ENCODE results near the gene MUC3A. TPM values are rescaled to one million over a fixed set of nuclear protein-coding genes. Genes with fewer than 3 reads are reported as not detected.
"Not testable (repeated sequence)": the region's sequence is repeated elsewhere in the genome, so short reads cannot be mapped to it uniquely, and the experiment has no call there.

The MUC3A gene
- total RNA-seq, 1 donor from 2014 or later, result not detected

DNA sequence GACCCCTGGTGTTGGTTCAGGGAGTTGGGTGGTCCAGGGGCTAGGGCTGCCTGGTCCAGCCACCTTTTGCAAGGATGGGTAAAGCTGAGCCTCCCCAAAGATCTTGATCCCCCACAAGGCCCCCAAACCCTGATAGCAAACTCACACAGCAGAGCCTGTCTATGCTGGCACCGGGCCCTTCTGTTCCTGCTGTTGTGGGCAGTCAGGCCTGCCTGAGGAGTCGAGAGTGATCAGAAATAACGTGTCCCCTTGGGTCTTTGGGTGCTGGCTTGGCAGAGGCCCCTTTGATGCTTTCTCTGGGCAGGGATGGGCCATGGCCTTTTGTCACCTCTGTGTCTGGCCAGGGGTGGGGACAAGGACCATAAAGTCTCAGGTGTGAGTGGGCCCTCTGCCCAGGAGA, 19.3 kb downstream of the MUC3A start:
- Mint-ChIP-seq H3K4me1 (ENCODE audit: low read depth) (peaks cover 8% of the 10 kb centered on the region), H3K36me3 (ENCODE audit: low read depth) (no peaks in the 10 kb centered on the region), H3K9me3 (no peaks in the 10 kb centered on the region)

DNA sequence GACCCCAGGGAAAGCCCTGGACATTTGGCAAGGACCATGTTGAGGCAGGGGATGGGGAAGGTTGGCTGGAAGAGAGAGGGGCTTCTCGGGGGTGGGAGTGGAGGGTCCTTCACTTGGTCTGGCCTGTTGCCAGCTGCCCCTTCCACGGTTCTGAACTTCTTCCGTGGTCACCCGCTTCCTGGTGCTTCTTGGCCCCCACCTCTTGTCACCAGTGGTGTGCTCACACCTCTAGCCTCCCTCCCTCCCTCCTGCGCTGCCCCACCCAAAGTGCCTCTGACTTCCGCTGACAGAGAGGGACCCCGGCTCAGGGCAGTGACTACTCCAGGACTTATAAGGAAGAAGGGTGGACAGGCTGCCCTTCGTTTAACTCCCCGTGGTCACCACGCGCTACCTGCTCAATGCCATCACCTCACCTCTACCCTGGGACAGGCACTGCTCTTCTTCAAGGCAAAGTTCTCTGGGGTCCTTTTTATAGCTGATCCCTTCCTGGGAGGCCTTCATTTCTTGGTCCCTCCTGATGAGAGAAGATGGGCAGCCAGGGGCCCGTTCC, 19.8 kb downstream of the MUC3A start, which contains the start of gene MUC12:
Gene MUC12, plus strand, starts transcription at position 500 of the 550 bp plus-strand sequence. CDS start 58 bp downstream, outside the sequence.
- Mint-ChIP-seq H3K4me1 (ENCODE audit: low read depth) (peaks cover 8% of the 10 kb centered on the region), H3K27ac (no peak within 1 kb of the TSS), H3K36me3 (ENCODE audit: low read depth) (no peaks in the 10 kb centered on the region), H3K27me3 (ENCODE audit: insufficient read depth) (peaks cover 46% of the 10 kb centered on the region), H3K9me3 (no peaks in the 10 kb centered on the region), H3K4me3 (no peak within 1 kb of the TSS)
- intact Hi-C loops (cut with micrococcal nuclease), result loop anchor here (5.0 to 10.0 kb wide), 3 partner anchors 72 to 206 kb away; partner anchors contain the start of gene ACHE
- DNase-seq (ENCODE audit: low spot score), result no peak

More for the DNA sequence above, 19.3 kb downstream of the MUC3A start:
- Mint-ChIP-seq H3K4me3 (no peak overlapping the region), H3K27me3 (ENCODE audit: insufficient read depth) (peaks cover 48% of the 10 kb centered on the region), H3K27ac (no peak overlapping the region)
- DNase-seq (ENCODE audit: low spot score), result no peak
- intact Hi-C loops (cut with micrococcal nuclease), result loop anchor here (5.0 to 10.0 kb wide), 3 partner anchors 71 to 206 kb away; partner anchors contain the start of gene ACHE

DNA sequence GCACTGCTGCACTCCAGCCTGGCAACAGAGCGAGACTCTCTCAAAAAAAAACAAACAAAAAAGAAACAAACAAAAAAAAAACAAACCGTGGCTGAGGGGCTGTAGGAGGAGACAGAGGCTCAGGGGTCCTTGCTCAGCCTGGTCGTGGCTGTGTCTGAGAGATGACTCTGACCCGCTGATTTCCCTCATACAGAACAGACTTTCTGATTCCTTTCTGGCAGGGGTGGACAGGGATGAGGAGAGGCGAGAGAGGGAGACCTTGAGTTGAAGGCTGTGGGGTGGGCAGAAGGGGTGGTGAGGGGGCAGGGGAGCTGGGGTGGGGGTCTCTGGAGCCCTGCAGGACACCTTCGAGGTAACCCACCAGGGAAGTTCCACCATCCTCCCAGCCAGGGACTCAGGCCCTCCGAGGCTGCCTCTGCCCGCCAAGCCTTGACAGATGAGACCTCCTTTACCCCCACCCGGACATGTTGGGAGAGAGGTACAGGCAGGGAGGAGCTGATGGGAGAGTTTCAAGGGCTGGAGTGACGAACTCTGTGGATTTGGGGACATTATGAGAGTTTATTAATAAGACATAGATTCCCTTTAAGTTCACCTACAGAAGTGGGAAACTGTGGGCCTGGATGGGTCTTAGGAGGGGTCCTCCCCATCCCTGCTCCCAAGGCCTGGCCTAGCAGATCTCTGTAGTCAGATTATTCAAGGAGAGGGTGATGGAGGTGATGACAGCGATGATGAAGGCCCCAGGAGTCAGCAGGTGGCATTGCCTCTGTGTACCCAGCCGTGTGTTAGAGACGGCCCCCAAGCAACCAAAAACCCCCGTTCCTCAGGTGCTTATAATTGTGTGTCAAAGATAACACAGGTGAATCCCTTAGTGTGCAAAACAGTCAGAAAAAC, 22.0 kb downstream of the MUC3A start:
- DNase-seq (ENCODE audit: low spot score), result no peak
- Mint-ChIP-seq H3K9me3 (no peaks in the 10 kb centered on the region), H3K36me3 (ENCODE audit: low read depth) (no peaks in the 10 kb centered on the region), H3K4me1 (ENCODE audit: low read depth) (no peaks in the 10 kb centered on the region), H3K27ac (no peak overlapping the region), H3K27me3 (ENCODE audit: insufficient read depth) (peaks cover 40% of the 10 kb centered on the region), H3K4me3 (no peak overlapping the region)
- intact Hi-C loops (cut with micrococcal nuclease), result no loop called here

DNA sequence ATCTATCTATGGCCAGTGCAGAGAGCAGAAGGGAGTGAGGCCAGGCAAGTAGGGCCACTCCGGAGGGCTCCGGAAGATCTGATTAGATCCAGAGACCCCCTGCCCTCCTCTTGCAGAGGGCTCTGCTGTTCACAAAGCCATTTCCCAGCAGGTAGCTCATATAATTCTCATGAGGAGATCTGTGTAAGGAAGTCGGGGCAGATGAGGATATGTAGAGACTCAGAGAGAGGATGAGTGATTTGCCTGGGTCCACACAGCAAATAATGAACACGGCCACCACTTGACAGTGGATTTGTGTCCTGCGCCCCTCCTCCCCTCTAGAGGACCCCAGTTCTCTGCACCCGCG, 22.6 kb downstream of the MUC3A start:
- Mint-ChIP-seq H3K36me3 (ENCODE audit: low read depth) (no peaks in the 10 kb centered on the region), H3K27ac (no peak overlapping the region), H3K4me3 (no peak overlapping the region), H3K9me3 (no peaks in the 10 kb centered on the region), H3K27me3 (ENCODE audit: insufficient read depth) (peaks cover 35% of the 10 kb centered on the region), H3K4me1 (ENCODE audit: low read depth) (no peaks in the 10 kb centered on the region)
- intact Hi-C loops (cut with micrococcal nuclease), result no loop called here
- no peak for DNase-seq (ENCODE audit: low spot score)

DNA sequence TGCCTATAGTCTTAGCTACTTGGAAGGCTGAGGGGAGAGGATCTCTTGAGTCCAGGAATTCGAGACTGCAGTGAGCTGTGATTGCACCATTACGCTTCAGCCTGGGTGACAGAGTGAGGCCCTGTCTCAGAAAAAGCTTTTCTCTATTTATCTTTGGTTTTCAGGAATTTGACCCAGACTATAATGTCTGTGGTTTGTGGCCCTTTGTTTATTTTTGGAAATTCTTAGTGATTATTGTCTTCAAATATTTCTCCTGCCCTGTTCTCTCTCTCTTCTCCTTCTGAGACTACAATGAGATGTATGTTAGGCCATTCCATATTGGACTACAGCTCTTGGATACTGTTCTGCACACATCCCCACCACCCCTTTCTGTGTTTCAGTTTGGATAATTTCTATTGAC, 24.7 kb downstream of the MUC3A start:
- intact Hi-C loops (cut with micrococcal nuclease), result no loop called here
- DNase-seq (ENCODE audit: low spot score), result no peak
- no peak overlapping the region for H3K27ac Mint-ChIP-seq
- no peaks in the 10 kb centered on the region for H3K9me3 Mint-ChIP-seq
- no peaks in the 10 kb centered on the region for H3K4me1 Mint-ChIP-seq (ENCODE audit: low read depth)
- peaks cover 18% of the 10 kb centered on the region for H3K27me3 Mint-ChIP-seq (ENCODE audit: insufficient read depth)
- H3K36me3 Mint-ChIP-seq (ENCODE audit: low read depth), result no peaks in the 10 kb centered on the region
- H3K4me3 Mint-ChIP-seq, result no peak overlapping the region

DNA sequence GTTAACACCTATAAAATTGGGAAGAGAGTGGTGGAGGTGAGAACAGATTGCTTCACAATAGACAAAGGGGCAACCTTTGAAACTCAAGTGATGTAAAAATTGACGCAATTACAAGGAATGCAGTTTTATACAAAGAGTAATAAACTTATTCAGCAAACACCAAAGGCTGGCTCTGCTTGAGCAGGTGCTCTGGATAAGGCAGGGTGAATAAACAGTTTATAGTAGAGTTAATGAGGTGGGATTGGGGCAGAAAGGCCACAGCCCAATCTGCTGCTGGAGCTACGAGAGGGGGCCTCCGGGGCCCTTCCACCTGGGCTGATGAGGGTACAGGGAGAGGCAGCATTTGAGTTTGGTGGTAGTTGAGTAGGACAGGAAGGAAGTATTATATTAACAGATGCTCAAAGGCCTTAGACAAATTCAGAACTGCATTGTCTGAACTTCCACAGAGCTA, 26.1 kb downstream of the MUC3A start:
- no peak for DNase-seq (ENCODE audit: low spot score)
- no peaks in the 10 kb centered on the region for H3K9me3 Mint-ChIP-seq
- no peak overlapping the region for H3K4me3 Mint-ChIP-seq
- no peak overlapping the region for H3K27ac Mint-ChIP-seq
- H3K36me3 Mint-ChIP-seq (ENCODE audit: low read depth), result no peaks in the 10 kb centered on the region
- H3K27me3 Mint-ChIP-seq (ENCODE audit: insufficient read depth), result peaks cover 12% of the 10 kb centered on the region
- no peaks in the 10 kb centered on the region for H3K4me1 Mint-ChIP-seq (ENCODE audit: low read depth)
- intact Hi-C loops (cut with micrococcal nuclease), result no loop called here

DNA sequence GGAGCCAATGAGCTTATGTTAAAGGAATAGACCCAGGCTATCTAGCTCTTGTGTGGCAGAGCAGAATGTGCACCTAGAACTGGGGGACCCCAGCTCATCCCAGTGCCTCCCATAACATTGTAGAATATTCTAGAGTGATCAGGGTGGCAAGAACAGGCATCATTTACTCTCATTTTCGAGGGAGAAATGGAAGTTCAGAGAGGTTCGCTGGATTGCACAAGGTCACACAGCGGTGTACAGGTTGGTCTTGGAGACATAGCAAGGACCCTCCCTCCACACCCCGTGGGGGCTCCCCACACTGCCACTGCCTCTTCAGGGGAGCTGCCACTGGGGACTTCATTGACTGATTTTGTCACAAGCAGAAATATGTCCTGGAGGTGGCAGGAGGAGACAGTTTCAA, 29.0 kb downstream of the MUC3A start:
- Mint-ChIP-seq H3K4me3 (no peak overlapping the region), H3K4me1 (ENCODE audit: low read depth) (no peaks in the 10 kb centered on the region), H3K9me3 (no peaks in the 10 kb centered on the region), H3K27me3 (ENCODE audit: insufficient read depth) (peaks cover 3% of the 10 kb centered on the region), H3K36me3 (ENCODE audit: low read depth) (no peaks in the 10 kb centered on the region), H3K27ac (no peak overlapping the region)
- DNase-seq (ENCODE audit: low spot score), result no peak
- intact Hi-C loops (cut with micrococcal nuclease), result no loop called here

DNA sequence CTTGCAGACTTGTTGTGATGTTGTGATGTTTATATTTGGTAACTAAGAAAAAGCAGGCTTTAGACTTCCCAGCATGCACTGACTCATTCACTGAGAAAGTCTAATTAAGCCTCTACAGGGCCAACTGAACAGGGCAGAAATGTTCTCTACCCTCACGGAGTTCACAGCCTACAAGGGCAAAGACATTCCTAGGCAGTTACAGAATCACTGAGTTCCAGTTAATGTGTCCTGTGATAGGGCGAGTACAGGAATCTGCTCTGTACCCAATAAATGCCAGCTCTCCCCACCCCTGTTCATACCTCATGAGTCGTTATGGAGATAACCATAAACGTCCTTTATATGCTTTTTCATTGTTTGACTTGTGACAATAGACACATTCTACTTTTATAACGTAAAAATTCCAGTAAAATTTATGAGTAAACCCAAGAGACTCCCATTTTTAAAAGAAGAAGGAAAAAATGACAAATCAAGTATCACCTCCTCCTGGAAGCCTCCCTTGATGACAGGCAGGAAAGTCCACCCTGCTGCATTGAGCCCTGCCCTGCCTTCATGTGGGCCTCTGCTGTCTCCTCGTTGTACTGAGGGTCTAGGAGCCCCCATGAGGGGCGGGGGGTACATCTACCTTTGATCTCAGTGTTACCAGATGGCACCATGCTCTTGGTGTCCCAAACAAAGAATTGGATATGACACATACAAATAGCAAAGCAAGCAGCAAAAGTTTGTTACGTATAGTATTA, 34.3 kb downstream of the MUC3A start:
- no peaks in the 10 kb centered on the region for H3K4me1 Mint-ChIP-seq (ENCODE audit: low read depth)
- H3K27ac Mint-ChIP-seq, result no peak overlapping the region
- H3K36me3 Mint-ChIP-seq (ENCODE audit: low read depth), result no peaks in the 10 kb centered on the region
- H3K27me3 Mint-ChIP-seq (ENCODE audit: insufficient read depth), result peaks cover 4% of the 10 kb centered on the region
- no peak overlapping the region for H3K4me3 Mint-ChIP-seq
- intact Hi-C loops (cut with micrococcal nuclease), result no loop called here
- no peaks in the 10 kb centered on the region for H3K9me3 Mint-ChIP-seq
- no peak for DNase-seq (ENCODE audit: low spot score)

DNA sequence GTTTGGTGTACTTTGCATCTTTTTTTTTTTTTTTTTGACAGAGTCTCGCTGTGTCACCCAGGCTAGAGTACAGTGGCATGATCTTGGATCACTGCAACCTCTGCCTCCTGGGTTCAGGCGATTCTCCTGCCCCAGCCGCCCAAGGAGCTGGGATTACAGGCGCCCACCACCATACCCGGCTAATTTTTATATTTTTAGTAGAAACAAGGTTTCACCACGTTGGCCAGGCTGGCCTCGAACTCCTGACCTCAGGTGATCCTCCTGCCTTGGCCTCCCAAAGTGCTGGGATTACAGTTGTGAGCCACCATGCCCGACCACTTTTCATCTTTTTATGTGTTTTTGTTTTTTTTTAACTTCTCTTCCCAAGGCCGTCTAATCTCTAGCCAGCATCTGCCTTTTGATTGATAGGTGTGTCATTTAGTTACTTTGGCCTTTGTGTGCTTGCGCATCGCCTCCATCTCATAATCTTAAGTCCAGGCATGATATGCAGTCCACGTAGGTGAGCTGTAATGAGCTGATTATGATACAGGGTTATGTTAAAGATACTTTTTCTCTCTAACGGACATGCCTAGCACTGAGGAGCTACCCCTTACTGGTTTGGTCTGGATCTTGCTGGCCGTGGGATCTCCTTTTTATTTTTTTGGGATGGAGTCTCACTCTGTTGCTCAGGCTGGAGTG, 35.0 kb downstream of the MUC3A start:
- DNase-seq (ENCODE audit: low spot score); H3K27ac Mint-ChIP-seq; H3K4me3 Mint-ChIP-seq; H3K4me1 Mint-ChIP-seq (ENCODE audit: low read depth); H3K9me3 Mint-ChIP-seq; H3K36me3 Mint-ChIP-seq (ENCODE audit: low read depth); H3K27me3 Mint-ChIP-seq (ENCODE audit: insufficient read depth); intact Hi-C loops (cut with micrococcal nuclease): not testable (repeated sequence)

DNA sequence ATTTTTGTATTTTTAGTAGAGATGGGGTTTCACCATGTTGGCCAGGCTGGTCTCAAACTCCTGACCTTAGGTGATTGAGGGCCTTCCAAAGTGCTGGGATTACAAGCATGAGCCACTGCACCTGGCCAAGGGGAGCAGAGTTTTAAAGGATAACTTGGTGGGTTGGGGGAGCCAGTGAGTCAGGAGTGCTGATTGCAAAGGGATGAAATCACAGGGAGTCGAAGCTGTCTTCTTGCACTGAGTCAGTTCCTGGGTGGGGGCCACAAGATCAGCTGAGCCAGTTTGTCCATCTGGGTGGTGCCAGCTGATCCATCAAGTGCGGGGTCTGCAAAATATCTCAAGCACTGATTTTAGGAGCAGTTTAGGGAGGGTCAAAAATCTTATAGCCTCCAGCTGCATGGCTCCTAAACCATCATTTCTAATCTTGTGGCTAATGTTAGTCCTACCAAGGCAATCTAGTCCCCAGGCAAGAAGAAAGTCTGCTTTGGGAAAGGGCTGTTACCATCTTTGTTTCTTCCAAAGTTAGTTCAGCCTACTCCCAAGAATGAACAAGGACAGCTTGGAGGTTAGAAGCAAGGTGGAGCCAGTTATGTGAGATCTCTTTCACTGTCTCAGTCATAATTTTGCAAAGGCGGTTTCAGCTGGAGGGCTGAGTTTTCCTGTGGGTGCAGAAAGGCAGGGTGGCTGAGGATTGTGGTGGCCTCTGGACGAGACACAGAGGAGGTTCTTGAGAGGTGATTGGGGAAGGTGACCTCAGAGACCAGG, 35.9 kb downstream of the MUC3A start:
- intact Hi-C loops (cut with micrococcal nuclease); DNase-seq (ENCODE audit: low spot score); H3K27ac Mint-ChIP-seq: not testable (repeated sequence)

DNA sequence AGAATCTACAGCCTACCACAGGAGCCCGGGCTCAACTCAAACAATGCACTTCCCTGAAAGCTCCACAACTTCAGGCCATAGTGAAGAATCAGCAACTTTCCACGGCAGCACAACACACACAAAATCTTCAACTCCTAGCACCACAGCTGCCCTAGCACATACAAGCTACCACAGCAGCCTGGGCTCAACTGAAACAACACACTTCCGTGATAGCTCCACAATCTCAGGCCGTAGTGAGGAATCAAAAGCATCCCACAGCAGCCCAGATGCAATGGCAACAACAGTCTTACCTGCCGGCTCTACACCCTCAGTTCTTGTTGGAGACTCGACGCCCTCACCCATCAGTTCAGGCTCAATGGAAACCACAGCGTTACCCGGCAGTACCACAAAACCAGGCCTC, 42.3 kb downstream of the MUC3A start:
- Mint-ChIP-seq H3K4me1 (ENCODE audit: low read depth) (no peaks in the 10 kb centered on the region), H3K27me3 (ENCODE audit: insufficient read depth) (peaks cover 4% of the 10 kb centered on the region), H3K36me3 (ENCODE audit: low read depth) (no peaks in the 10 kb centered on the region), H3K27ac (no peak overlapping the region), H3K9me3 (no peaks in the 10 kb centered on the region), H3K4me3 (no peak overlapping the region)
- DNase-seq (ENCODE audit: low spot score), result no peak
- intact Hi-C loops (cut with micrococcal nuclease), result no loop called here

More for the DNA sequence above, 35.9 kb downstream of the MUC3A start:
- H3K4me3 Mint-ChIP-seq; H3K9me3 Mint-ChIP-seq; H3K4me1 Mint-ChIP-seq (ENCODE audit: low read depth); H3K36me3 Mint-ChIP-seq (ENCODE audit: low read depth); H3K27me3 Mint-ChIP-seq (ENCODE audit: insufficient read depth): not testable (repeated sequence)

DNA sequence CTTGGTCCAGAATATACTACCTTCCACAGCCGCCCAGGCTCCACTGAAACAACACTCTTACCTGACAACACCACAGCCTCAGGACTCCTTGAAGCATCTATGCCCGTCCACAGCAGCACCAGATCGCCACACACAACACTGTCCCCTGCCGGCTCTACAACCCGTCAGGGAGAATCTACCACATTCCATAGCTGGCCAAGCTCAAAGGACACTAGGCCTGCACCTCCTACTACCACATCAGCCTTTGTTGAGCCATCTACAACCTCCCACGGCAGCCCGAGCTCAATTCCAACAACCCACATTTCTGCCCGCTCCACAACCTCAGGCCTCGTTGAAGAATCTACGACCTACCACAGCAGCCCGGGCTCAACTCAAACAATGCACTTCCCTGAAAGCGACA, 42.9 kb downstream of the MUC3A start:
- H3K4me3 Mint-ChIP-seq; H3K36me3 Mint-ChIP-seq (ENCODE audit: low read depth); H3K4me1 Mint-ChIP-seq (ENCODE audit: low read depth); H3K9me3 Mint-ChIP-seq; H3K27me3 Mint-ChIP-seq (ENCODE audit: insufficient read depth); intact Hi-C loops (cut with micrococcal nuclease); DNase-seq (ENCODE audit: low spot score); H3K27ac Mint-ChIP-seq: not testable (repeated sequence)
